GM19455 (cell line): ENCODE data around the gene FBLN7.

Source experiments
- ATAC-seq: cut with Tn5 transposase; IDR thresholded peaks from one replicate; pipeline ENCODE4 v1.9.1; 2021; ENCODE audit not compliant: unreplicated experiment

FBLN7 gene

GRCh38 chr2:112156152-112156986 is 18.2 kb downstream of the FBLN7 start:
- no peak for ATAC-seq

- ATAC-seq = no peak
These were observed 19.3 kb downstream of the FBLN7 start for GRCh38 chr2:112157472-112157871.

GRCh38 chr2:112159454-112159921 is 21.3 kb downstream of the FBLN7 start:
- no peak for ATAC-seq

DNA sequence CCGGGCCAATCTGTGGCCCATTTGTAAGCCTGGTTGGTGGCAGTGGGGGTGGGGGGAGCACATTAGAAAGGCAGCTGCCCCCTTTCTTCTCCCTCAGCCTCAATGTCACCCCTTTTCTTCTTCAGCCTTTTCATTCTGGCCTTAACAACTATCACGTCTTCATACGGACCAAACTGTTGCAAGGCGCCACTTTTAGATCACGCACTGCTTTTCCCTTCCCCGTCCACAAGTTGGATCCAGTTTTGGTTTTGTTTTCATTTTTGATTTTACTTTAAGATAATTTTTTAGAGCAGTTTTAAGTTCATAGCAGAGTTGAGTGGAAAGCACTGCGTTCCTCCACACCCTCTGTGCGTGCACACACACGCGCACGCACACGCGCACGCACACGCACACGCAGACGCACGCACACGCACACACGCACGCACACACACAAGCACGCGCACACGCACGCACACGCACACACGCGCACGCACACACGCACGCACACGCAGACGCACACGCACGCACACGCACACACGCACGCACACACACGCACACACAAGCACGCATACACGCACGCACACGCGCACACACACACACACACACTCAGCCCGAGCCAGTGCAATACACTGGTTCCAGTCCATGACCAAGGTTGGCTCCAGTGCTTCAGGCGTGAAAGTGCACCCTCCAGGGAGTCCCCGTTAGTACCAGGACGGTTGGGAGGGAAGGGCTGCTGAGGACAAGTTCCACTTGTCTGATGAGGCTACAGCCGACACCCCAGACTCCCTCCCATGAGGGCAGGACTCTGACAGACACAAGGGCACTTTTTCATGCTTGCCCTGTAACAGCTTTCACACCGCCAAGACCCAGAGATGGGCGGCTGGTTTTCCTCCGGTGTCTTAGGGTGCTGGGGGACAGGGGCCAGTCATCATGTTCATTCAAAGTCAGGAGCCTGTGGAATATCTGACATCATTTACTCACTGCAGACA is 22.4 kb downstream of the FBLN7 start:
- no peak for ATAC-seq

GRCh38 chr2:112161431-112162145 is 23.4 kb downstream of the FBLN7 start:
- no peak for ATAC-seq

GRCh38 chr2:112162341-112162740 is 24.2 kb downstream of the FBLN7 start:
- ATAC-seq = no peak

DNA sequence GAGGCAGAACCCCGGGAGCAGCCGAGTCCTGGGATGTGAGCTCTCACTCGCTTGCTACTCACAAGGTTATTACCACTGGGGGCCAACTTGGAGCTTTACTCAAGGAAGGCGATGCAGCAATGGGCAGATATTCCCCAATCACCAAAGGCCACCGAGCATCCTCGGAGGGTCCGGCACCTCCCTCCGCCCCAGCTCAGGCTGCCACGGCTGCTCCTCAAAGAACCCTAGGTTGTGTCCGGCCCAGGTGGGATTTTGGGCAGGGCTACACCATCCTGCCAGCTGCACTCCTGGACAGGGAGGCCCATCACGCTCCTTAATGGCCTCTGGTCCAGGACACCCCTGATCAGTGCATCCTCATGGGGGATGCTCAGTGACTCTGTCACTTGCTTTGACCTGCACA is 24.8 kb downstream of the FBLN7 start:
- ATAC-seq = no peak

GRCh38 chr2:112163541-112163981 is 25.4 kb downstream of the FBLN7 start:
- ATAC-seq = no peak

DNA sequence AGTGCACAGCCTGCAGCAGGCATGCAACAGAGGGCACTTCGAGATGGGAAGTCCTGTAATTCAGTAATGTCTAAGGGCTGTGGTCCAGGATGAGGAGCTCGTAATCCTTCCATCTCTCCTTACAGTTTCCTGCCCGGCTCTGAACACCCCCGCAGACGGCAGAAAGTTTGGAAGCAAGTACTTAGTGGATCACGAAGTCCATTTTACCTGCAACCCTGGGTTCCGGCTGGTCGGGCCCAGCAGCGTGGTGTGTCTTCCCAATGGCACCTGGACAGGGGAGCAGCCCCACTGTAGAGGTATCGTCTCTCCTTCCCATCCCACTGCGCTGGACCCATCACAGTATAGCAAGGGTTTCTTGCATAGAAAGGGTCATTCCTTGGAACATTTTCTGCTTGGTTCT is 26.7 kb downstream of the FBLN7 start:
- ATAC-seq = no peak

DNA sequence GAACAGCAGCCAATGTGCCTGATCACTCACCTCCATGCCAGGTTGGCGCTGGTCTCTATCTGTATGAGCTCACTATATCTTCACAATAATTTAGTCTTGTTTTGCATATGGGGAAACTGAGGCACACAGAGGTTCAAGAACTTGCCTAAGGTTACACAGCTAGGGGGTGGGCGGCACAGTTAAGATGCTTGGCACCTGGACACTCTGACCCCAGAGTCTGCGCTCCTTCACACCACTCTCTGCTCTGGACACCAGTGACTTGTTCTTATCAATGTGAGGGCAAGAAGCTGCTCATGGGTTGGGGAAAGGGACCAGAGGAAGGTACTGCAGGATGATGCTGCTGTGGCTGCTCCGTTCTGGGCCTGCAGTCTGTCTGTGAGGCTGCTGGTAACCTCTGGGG is 27.1 kb downstream of the FBLN7 start:
- ATAC-seq = no peak

DNA sequence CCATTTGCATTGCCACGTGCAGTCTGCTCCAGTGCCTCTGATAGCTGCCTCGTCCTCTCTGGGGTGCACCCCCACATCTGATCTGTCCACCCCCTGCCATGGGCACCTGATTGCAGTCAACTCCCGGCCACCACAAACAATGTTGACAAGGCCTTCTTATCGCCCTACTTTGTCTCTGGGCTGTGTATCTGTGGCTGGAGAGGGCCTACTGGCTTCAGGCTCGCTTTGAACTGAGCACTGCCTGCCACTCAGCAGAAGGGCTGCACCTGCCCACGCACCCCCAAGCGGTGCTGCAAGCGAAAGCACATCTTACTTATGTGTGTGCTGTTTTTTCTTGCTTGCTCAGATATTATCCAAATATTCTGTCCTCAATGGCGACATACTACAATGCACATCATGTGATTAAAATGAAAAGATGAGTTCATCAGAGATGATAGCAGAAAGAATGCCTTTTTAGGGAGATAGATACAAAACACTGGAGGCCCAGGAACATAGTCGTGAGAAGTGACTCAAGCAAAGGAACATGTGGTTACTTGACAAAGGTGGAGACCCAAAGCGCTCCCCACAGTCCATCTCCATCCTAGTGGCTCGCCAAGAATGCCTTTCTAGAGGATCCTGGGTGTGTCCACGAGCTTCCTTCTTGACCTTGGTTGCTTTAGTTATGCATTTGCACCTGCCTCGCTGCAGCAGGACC is 28.8 kb downstream of the FBLN7 start:
- ATAC-seq = no peak

DNA sequence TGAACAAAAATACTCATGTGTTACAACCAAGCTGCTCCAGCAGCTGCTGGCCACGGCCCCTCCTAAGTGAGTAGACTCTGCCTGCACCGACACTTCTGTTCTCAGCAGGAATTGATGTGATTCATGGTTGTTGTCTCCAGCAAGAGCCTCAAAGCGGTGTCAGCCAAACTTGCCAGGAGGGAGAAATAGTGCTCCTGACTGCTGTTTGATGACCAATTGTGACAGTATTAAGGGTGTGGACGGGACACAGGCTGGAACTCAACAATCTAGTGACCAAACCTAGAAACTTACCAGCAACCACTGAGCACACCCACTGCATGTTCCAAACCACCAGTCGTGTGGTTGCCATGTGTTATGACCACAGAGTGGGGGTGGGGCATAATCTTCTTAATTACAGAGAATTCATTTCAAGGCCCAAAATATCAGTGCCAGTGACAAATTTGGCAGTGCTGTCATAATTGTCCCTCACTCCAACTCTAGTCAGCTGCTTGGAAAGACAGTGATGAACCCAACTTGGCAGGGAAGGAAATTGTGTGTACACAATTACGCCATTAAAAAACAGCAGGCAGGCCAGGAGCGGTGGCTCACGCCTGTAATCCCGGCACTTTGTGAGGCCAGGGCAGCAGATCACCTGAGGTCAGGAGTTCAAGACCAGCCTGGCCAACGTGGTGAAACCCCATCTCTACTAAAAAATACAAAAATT is 30.4 kb downstream of the FBLN7 start:
- ATAC-seq = no peak

- ATAC-seq = no peak
These were observed 32.3 kb downstream of the FBLN7 start for GRCh38 chr2:112170495-112170894.

DNA sequence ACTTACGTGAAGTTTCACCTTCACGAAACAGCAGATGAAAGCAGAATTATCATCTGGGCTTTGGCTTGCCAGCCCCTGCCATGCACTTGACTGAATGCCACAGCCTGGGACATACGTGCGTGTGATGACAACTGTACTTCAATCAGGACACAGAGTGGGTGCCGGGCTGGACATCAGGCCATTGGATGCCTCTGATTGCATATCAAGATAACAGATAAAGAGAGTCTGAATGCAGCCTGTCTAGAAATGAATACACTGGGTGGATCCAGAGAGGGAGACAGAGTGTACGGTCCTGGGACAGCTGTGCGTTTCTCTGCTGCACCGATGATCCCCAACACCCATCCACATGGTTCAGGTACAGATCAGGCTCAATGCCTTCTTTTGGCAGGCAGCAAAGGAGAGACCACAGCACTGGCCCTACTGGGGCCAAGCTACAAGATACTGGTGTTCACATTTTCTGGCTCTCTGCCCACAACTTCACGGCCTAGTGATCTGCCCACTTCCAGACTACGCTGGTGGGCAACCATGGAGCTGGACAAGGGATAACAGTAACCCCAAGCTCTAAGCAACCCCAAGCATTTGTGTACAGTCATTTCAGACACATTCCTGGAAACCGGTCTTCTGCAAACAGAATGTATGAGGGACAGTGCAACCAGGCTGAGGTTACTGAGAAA is 35.6 kb downstream of the FBLN7 start:
- no peak for ATAC-seq

DNA sequence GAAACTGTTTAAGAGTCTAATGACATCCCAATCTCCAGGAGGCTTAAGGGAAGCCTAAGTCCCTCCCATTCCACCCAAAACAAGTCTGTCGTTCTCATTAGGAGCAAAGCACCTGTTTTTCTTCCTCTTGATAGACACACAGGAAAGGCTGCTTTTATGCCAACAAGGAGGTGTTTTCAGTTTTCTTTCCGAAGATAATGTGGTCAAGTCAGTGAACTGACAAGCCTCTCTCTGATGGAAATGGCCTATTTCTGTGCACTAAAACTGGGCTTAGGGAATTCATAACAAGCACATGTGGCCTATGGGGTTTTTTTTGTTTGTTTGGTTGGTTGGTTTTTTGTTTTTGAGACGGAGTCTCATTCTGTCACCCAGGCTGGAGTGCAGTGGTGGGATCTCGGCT is 36.2 kb downstream of the FBLN7 start:
- no peak for ATAC-seq

DNA sequence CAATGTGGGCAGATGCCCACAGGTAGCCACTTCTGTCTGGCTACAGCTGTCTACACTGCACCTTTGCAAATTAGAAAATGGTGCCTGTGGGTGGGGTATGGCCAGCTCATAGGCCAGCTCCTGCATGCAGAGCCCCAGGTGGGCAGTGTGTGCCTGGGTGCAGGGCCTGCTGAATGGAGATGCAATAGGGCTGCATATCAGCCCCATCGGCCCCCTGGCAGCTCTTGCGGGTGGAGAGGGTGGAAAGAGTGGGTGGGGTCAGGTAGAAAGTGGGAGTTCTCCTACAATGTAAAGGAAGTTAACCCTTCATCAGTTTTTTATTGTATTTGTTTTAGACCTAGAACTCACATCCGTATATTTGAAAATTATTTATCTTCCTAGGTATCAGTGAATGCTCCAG is 37.1 kb downstream of the FBLN7 start:
- no peak for ATAC-seq

- ATAC-seq = no peak
These were observed 37.9 kb downstream of the FBLN7 start for GRCh38 chr2:112175958-112176573.

DNA sequence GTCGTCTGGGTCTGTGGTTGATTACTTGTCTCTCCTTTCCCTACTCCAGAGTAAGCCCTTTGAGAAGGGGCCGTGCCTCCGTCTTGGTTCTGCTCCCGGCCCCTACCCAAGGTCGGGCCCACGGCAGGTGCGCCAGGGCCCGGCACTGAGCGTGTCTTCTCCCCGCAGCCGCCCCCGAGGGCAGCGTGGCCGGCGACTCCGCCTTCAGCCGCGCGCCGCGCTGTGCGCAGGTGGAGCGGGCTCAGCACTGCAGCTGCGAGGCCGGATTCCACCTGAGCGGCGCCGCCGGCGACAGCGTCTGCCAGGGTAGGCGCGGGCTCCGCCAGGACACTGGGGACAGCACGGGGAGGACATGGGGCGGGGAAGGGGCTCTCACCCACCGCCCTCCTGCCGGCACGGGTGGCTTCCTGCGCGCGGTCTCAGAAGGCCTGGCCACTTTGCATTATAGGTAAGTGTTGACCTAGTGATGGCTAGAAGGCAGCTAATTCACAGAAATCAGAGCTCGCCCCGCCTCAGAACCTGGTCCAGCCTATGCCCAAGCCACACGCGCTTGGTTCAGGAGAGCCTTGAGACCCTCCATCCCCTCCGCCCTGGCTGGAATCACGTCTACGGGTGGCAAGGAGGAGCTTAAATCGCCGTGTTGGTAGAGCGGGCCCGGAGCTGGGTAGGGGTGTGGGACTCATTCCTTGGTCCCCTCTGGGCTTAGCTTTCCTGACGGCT is 43.5 kb downstream of the FBLN7 start:
- ATAC-seq = no peak
